K562 (cell line): ENCODE results near the gene POP5. TPM values are rescaled to one million over a fixed set of nuclear protein-coding genes. Genes with fewer than 3 reads are reported as not detected.

ENCODE experiments used
- ERF ChIP-seq: fragments of 450-650 bp; formaldehyde crosslinking; IDR thresholded peaks from 2 replicates; pipeline ENCODE4 v1.4.0; 2020; ENCODE audit warnings: mild to moderate bottlenecking, mixed read lengths
- HMGXB4 ChIP-seq: sonication (generic); formaldehyde crosslinking; IDR thresholded peaks from 2 replicates; pipeline ENCODE4 v1.8.1; 2023; ENCODE audit warnings: mild to moderate bottlenecking, missing genetic modification reagents
- MLLT1 ChIP-seq, 2 experiments: fragments of 450-650 bp; IDR thresholded peaks; 2 replicates each; pipeline ENCODE4 v1.6.1; 2016
- POLR2AphosphoS5 ChIP-seq: IDR thresholded peaks from 2 replicates; pipeline ENCODE4 v1.6.1; 2011; ENCODE audit warnings: mild to moderate bottlenecking, low read depth, low read length, moderate library complexity; ENCODE audit not compliant: control insufficient read depth, insufficient read depth
- SP2 ChIP-seq: IDR thresholded peaks from 2 replicates; pipeline ENCODE4 v1.6.1; 2011; ENCODE audit warnings: mild to moderate bottlenecking, low read depth, low read length, moderate library complexity; ENCODE audit not compliant: poor library complexity, severe bottlenecking; ENCODE audit errors: extremely low read depth
- TSC22D4 ChIP-seq: fragments of 450-650 bp; IDR thresholded peaks from 2 replicates; pipeline ENCODE4 v1.6.1; 2016; ENCODE audit warnings: missing genetic modification characterization, missing biosample characterization, control low read depth
- ZHX1 ChIP-seq: fragments of 150-350 bp; conservative IDR thresholded peaks from 2 replicates; pipeline ENCODE4 v1.6.1; 2014; ENCODE audit warnings: low read length
- ZNF551 ChIP-seq: fragments of 250-450 bp; sonication (Bioruptor Pico); IDR thresholded peaks from 2 replicates; pipeline ENCODE4 v1.5.0; 2021; ENCODE audit warnings: mild to moderate bottlenecking, moderate library complexity
- ZNF76 ChIP-seq: fragments of 250-450 bp; sonication (Bioruptor Pico); IDR thresholded peaks from 2 replicates; pipeline ENCODE4 v1.4.0; 2020; ENCODE audit warnings: mild to moderate bottlenecking, moderate library complexity, borderline replicate concordance
- polyA plus RNA-seq, 8 experiments: library from polyadenylated mRNA; depleted of rRNA in 4 of 8; stranded (reverse) in 5 of 8; unstranded in 3 of 8; fragments of >200 nt; fragmentation: Nextera tagmentation in 2 of 8; fragmentation: Illumina TruSeq in 1 of 8; extraction: Ambion mirVana in 2 of 8; extraction: Trizol in 1 of 8; gene quantifications; 2 replicates each; pipeline versions ENCODE4 v1.2.1 to v1.2.3, GENCODE V29; 2011 to 2014; ENCODE audit warnings: inconsistent platforms in 1 of 8, missing spikeins in 1 of 8
- total RNA-seq, 7 experiments: library from RNA; depleted of rRNA in 6 of 7; stranded (reverse); fragments of >200 nt in 6 of 7; fragmentation: Illumina TruSeq in 2 of 7; extraction: Trizol in 2 of 7; gene quantifications; 2 replicates each; pipeline versions ENCODE4 v1.2.1 to v1.2.3, GENCODE V29; 2011 to 2021; ENCODE audit warnings: low replicate concordance in 1 of 7
- TF ChIP-seq, protein P1 (sequence below): sonication (generic); formaldehyde crosslinking; IDR thresholded peaks from 2 replicates; pipeline ENCODE4 v1.8.1; 2023; ENCODE audit warnings: missing genetic modification reagents, mild to moderate bottlenecking, borderline replicate concordance
- TF ChIP-seq, protein P2 (sequence below): sonication (generic); formaldehyde crosslinking; IDR thresholded peaks from 2 replicates; pipeline ENCODE4 v1.9.0; 2022; ENCODE audit warnings: mild to moderate bottlenecking, missing genetic modification reagents
- TF ChIP-seq, protein P3 (sequence below): fragments of 450-650 bp; conservative IDR thresholded peaks from 2 replicates; pipeline ENCODE4 v1.6.1; 2016; ENCODE audit warnings: missing genetic modification characterization, low read depth, mild to moderate bottlenecking, missing compliant biosample characterization, moderate library complexity

POP5 gene
- total and polyA plus RNA-seq, 9 of the 15 experiments (the other 6 are each of a cell fraction or from before 2014, with no cell fraction given) = 57.5 to 253 (median 73.8) TPM

DNA sequence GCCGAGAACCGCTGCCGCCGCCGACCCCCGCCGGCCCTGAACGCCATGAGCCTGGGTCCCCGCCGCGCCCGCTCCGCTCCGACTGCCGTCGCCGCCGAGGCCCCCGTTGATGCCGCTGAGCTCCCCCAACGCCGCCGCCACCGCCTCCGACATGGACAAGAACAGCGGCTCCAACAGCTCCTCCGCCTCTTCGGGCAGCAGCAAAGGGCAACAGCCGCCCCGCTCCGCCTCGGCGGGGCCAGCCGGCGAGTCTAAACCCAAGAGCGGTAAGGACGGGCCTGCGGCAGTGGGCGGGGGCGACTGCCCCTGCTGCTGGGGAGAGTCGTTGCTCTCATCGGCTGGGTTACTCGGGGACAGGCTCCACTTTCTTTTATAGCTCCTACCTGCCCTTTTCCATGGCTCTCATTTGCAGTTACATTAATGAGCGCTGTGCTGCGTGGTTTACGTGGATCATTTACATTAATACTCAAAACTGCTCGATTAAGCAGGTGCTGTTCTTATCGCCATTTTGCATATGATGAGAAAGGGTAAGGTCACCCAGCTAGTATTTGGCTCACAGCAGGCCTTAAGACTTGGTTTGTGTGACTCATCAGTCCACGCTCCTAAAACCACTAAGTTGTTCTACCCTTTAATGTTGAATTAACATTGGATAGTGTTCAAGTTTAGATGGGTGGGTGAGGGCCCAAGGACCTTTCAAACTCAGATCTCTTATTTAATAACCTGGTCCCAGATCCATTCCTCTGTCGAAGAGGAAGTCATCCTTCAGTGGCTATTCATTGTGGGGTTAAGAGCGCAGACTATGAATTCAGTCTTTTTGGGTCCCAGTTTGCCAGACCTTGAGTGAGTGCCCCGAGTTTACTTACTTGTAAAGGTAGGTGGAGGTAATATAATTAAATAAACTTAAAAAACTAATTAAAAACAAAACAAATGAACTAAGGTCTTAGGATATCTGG, 46.2 kb downstream of the POP5 start (continued):
- TF ChIP-seq, protein P1, sequence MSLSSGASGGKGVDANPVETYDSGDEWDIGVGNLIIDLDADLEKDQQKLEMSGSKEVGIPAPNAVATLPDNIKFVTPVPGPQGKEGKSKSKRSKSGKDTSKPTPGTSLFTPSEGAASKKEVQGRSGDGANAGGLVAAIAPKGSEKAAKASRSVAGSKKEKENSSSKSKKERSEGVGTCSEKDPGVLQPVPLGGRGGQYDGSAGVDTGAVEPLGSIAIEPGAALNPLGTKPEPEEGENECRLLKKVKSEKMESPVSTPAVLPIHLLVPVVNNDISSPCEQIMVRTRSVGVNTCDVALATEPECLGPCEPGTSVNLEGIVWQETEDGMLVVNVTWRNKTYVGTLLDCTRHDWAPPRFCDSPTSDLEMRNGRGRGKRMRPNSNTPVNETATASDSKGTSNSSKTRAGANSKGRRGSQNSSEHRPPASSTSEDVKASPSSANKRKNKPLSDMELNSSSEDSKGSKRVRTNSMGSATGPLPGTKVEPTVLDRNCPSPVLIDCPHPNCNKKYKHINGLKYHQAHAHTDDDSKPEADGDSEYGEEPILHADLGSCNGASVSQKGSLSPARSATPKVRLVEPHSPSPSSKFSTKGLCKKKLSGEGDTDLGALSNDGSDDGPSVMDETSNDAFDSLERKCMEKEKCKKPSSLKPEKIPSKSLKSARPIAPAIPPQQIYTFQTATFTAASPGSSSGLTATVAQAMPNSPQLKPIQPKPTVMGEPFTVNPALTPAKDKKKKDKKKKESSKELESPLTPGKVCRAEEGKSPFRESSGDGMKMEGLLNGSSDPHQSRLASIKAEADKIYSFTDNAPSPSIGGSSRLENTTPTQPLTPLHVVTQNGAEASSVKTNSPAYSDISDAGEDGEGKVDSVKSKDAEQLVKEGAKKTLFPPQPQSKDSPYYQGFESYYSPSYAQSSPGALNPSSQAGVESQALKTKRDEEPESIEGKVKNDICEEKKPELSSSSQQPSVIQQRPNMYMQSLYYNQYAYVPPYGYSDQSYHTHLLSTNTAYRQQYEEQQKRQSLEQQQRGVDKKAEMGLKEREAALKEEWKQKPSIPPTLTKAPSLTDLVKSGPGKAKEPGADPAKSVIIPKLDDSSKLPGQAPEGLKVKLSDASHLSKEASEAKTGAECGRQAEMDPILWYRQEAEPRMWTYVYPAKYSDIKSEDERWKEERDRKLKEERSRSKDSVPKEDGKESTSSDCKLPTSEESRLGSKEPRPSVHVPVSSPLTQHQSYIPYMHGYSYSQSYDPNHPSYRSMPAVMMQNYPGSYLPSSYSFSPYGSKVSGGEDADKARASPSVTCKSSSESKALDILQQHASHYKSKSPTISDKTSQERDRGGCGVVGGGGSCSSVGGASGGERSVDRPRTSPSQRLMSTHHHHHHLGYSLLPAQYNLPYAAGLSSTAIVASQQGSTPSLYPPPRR (CRISPR knock-in tag) = no peak
- TF ChIP-seq POLR2AphosphoS5 = peak; percentile 61; the same call in 1 of the 2 replicates
- TF ChIP-seq MLLT1 (IDR thresholded peaks at IDR 0.05) = peak in 1 of 2 experiments; percentile 25; a peak in 1 of 4 replicates
- no peak for TF ChIP-seq SP2
- TF ChIP-seq, protein P2, sequence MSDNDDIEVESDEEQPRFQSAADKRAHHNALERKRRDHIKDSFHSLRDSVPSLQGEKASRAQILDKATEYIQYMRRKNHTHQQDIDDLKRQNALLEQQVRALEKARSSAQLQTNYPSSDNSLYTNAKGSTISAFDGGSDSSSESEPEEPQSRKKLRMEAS (CRISPR knock-in tag) = peak; percentile 55; the same call in 1 of the 2 replicates
- TF ChIP-seq HMGXB4 = 0 out of 2 replicates have a peak, but pooled peaks have one; percentile 72
- TF ChIP-seq ZHX1 = no peak
- TF ChIP-seq ZNF76 (CRISPR knock-in tag) = no peak
- no peak for TF ChIP-seq ZNF551 (CRISPR knock-in tag)
- no peak for TF ChIP-seq ERF (CRISPR knock-in tag)
- TF ChIP-seq, protein P3, sequence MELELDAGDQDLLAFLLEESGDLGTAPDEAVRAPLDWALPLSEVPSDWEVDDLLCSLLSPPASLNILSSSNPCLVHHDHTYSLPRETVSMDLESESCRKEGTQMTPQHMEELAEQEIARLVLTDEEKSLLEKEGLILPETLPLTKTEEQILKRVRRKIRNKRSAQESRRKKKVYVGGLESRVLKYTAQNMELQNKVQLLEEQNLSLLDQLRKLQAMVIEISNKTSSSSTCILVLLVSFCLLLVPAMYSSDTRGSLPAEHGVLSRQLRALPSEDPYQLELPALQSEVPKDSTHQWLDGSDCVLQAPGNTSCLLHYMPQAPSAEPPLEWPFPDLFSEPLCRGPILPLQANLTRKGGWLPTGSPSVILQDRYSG (tag) = no peak
- TF ChIP-seq TSC22D4 (tag) = no peak
